CD4-positive, alpha-beta T cell treated with Interleukin-2 at 100 ng/mL for 4 hours (primary cell): ENCODE results near the gene COX20.

ENCODE experiments used
- DNase-seq: peaks from one replicate; pipeline ENCODE4 v3.0.0-alpha.2; 2020; ENCODE audit warnings: low spot score

The COX20 gene

DNA sequence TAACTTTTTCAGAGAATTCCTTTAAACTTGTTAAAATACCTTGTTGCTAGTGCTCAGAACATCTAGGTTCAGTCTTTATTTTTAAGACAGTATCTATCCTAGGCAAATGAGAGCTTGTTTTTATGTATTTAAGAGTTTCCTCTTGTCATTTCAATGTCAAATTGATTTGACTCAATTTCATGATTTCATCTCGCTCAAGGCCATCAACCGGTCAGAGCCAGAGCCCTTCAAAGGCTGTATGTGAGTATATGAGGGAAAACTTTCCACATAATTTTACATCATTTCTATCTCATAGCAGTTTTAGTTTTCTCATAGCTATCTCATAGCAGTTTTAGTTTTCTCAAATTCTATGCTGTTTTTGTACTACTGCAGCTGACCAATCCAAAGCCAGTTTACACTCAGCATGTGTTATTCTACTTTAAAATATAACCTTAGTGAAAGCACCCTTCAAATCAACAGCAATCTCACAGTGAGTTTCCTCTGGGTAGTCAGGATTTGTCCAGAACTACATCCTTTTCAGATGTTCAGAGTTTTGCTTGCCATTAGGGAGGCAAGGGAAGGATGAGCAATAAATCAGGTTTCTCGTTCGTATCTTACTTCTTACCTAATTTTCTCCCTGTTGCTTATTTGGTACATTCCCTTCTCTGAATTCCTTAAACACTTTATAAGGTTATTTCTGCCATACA, 16.2 kb downstream of the COX20 start:
- no peak for DNase-seq

DNA sequence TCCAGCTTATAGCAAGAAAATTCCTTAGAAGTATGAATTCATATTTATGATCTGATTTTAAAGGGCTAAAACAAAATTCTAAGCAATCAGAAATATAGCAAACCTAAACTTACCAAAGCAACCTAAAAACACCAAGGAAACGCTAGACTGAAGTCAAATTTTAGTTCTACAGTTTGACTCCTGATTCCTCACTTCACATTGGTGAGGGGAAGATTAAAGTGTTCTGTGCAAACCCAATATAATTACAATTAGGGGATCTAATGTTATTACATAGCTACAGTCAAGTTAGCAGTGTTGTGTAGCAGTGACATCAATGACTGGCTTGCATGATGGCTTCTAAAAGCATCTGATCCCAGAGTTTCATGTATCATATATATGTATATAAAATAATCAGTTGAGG, 17.2 kb downstream of the COX20 start:
- DNase-seq: no peak

DNA sequence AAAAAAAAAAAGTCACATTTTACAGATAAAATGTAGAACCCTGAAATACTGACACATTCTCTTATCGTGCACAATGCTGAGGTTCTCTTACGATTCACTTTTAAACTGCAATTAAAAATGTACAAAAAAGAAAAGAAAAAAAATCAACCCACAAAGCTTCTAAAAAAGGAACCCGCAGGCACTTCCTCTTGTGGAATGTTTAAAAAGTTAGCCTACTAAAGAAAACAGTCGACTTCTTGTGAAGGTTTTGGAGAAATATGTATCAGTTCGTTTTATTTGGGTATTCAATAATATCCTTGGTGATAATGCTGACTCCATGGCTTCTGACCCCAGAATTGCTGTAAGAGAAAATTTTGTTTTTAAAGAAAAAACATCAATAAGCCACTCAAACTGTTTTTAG, 18.7 kb downstream of the COX20 start:
- no peak for DNase-seq

DNA sequence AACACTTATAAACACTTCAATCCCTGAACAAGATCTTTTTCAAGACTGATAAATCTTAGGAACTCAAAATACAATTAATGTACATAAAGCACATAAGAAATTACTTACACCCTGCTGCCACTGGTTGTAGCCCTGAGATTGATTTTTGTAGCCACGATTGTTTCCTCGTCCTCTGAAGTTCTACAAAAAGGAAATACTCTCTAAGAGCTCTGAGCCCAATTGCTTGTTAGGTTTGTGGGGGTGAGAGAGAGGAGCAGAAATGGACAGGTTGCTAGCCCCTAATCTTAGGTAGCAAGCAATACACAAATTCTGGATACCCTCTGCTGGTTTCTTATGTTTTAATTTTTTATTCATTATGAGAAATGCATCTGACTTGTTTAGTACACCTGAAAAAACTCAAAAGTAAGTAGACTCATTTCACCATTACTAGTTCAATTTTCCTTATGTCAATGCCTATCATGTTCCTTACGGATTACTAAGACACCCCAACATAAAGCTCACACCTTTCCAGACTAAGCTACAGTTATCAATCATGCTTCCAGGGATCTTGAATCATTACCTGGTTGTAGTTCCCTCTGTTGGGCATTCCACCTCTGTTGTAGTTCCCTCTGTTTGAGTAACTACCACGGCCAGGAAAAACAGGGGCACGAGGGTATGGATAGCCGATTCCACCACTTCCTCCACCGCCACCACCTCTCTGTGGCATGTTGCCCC, 19.6 kb downstream of the COX20 start:
- no peak for DNase-seq

DNA sequence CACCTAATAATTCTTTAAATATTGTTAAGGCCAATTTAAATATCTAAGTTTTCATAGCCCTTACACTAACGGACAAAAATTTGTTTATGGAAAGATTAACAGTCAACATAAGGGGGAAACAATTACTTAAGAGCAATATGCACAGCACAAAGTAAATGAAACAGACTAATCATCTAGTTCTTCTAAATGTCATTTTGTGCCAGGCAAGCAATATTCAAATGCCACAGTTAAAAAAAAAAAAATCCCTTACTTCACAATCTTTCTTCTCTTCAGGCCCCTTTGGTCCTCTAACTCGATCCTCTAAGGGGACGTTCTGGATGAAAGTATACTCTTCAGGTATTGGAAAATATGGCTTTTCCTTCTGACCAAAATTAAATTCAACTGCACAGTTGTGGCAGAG, 22.3 kb downstream of the COX20 start:
- no peak for DNase-seq

DNA sequence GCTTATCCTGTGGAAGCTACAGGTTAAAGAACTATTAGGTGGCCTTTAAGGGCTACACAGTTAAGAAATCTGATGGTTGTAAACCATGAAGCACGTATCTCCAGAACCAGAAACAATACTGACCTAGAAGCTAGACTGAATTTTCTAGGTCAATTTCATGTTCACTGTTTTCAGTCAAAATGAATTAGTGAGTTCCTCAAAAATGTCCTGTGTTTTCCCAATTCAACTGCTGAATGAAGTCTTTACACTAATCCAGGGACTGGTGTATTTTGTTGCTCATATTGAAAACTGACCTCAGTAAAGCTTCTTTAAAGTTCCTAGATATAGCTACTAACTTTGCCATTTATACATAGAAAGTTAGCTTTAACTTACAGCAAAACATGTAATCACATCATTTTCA, 22.9 kb downstream of the COX20 start:
- DNase-seq: no peak

DNA sequence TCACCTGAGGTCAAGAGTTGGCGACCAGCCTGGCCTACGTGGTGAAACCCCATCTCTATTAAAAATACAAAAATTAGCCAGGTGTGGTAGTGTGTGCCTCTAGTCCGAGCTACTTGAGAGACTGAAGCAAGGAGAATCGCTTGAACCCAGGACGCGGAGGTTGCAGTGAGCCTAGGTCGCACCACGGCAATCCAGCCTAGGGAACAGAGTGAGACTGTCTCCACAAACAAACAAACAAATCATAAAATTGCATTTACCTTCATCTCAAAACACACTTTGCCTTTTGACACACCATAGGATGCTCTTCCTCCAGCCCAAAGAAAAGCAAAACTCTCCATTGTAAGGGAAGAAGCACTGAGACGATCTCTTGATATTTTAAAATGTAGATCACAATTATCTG, 24.6 kb downstream of the COX20 start:
- DNase-seq: no peak

DNA sequence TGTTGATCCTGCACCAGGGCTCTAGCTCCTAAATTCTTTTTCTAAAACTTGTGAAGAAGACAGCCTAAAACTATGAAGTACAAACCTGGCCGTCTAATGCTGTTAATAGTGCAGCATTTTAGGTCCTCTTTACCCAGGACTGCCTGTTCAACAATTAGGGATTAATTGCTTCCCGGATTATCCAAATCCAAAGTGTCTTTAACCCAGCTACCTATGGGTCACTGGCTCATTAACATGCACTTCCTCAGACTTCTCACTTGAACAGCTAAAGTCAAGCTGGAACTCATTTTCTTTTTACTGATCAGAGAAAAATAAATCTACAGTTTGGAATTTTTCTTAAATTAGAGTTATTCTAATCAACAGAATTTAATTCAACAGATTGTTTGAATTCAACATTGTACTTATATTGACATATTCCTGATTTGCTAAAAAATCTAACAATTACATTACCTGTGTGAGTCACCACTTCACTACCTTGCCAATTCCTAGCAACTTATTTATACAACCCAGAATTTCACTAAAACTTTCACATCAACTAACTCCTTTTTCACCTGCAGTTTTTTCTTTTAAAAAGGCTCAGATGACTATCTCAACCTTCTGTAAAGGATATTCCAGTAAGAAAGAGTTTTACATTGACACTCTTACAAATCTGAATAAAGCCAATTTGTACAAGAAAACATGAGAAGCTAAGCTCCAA, 25.6 kb downstream of the COX20 start:
- peak; percentile 30 for DNase-seq

DNA sequence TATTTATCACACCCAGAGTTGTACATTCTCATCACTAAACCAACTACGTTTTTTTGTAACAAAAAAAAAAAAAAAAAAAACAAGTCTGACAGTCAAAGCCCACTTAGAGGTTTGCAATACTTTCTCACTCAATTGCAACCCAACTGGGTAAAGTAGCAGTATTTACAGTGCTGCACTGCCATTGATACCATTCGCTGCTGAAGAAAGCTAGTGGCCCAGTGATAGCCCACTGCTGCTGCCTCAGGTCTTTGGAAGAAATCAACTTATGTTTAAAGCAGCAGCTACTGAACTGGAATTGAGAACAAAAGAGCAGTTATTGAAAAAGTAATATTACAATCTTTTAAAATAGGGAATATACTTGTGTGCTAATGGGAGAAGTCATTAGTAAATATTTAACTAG, 26.2 kb downstream of the COX20 start:
- no peak for DNase-seq

DNA sequence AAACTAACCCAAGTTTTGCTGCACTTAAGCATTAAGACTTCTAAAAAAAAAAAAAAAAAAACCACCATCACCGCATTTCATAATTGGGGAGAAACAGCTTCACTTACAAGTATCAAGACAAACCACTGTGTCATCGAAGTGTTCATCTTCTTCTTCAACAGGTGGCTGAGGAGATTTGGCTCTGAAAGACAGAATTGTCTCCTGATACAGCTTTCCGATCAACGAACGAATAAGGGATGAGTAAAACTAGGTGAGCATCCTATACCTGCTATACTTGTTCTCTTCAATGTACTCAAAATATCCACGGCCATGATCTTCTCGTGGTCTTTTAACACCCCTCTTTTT, 26.9 kb downstream of the COX20 start:
- peak; percentile 41 for DNase-seq

DNA sequence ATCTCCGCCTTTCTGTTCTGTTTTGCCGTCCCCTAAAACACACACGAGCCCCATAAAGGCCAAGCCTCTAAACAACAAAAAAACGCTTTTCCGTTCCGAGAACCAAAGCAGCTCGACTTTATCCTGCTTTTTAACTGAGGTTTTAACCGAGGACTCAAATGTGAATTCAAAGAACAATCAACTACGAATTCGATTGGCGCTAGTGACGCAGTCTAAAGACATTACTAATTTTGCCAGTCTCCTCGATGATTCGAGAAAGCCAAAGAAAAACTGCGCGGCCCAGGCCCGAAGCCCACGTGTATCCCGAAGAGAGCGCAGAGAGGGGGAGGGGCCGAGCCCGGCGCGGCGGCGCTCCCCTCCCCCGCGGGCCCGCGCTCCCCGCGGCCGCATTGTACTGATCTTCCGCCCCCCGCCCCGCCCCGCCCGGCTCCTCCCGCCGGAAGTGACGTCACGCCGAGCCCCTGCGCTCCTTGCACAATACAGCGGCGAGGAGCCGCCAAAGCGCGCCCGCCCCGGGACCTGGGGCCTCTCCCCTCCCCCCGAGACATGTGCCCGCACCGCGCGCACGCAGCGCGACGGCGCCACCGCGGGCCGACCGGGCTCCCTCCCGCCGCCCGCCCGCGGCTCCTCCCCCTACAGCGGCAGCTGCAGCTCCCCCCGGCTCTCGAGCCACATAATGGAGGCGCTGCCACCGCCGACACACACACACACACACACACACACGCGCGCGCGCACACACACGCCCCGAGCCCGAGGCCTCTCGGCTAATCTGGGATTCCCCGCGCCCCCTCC, 27.4 kb downstream of the COX20 start:
- peak; percentile 96 for DNase-seq

DNA sequence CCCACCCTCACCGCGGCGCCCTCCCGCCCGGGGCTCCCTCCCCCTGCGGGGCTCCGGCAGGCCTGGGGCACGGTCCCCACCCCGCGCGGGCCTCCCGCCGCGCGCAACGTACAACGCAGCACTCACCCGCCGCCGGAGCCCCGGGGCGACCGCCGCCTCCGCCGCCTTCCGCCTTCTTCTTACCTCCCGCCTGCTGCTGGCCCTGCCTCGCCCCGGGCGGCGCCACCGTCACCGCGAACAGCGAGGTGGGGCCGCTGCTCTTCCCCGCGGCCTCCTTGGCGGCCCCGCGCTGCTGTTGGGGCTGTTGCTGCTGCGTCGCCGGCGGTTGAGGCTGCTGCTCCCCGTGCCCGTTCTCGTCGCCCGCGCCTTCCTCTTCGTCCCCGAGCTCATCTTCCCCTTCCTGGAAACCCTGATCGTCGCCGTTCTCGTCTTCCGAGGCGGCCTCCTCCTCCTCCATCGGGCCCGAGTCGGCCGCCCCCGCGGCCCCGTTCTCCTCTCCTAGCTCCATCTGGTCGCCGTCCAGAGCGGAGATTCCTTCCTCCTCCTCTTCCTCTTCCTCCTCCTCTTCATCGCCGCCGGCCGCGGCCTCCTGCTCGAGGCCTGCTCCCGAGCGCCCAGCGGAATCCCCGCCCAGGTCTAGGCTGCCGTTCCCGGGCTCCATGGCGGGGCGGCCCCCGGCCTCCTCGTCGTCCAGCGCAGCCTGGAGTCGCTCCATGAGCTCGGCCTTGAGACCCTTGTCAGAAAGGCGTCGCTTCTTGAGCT, 28.2 kb downstream of the COX20 start:
- DNase-seq: no peak

DNA sequence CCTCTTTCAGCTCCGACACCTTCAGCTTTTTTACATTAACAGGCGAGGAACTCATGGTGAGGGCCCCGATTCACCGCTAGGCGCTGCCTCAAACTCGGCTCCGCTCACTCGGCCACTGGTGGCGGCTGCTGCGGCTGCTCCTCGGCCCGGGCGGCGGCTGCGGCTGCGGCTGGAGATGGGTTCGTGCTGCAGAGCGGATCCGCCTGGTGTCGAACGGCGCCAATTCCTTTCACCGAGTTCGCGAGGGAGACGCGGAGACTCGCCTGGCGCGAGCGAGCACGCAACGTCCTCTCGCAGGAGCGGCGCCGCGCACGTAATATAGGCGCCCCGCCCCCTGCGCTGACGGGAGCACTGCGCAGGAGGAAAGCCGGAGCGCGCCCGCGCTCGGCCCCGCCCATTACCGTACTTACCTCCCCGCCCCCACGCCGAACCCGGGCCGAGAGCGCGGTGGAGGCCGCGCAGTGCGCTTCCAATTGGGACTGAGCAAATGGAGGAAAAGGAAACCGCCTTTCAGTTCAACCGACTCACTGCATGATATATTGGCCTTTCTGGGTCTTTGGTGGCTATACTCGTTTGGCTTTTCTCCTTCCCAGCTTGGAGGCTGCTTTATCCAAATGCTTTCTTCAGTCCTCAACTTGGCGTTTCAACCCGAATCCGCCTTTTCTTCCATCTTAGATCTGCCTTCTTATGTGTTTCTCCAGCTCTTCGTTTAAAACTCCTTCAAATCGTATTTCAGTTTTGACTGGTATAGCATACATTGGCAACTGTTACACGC, 29.0 kb downstream of the COX20 start, which contains the start of gene HNRNPU:
Gene HNRNPU (minus strand): TSS at position 291 of the 775 bp plus-strand sequence. CDS start 236 bp downstream, at position 55.
- DNase-seq: peak; percentile 95

DNA sequence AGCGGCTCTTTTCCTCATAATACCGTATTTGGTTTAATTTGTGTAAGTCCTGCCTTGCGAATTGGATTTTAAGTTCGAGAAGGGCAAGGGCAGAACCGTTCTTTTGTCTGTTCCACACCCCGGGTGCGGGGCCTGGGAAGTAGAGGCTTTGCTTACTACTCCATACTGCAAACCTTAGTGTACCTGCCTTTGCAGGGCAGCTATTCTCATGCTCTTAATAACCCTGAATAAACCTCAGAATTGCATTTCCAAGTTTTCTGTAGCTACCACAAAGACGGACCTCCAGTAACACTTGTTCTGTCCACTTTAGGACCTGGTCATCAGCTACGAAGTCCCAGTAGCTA, 29.5 kb downstream of the COX20 start:
- no peak for DNase-seq

DNA sequence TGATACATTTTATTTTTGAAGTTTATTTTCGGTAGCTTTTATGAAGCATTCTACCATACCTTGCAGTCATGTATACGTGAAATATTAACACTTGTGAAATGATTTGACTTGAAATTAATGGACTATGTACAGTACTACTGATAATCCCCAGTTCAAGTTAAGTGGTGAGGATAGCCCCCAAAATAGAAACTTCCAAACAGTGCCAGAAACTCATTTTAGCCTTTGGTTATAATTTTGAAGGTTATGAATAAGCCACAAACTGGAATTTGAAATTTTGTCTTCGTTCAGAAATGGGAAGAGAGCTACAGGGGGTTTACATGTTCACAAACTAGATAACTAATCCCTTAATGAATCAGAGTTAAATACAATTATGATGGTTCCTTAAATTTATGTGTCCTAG, 30.4 kb downstream of the COX20 start:
- DNase-seq: no peak

DNA sequence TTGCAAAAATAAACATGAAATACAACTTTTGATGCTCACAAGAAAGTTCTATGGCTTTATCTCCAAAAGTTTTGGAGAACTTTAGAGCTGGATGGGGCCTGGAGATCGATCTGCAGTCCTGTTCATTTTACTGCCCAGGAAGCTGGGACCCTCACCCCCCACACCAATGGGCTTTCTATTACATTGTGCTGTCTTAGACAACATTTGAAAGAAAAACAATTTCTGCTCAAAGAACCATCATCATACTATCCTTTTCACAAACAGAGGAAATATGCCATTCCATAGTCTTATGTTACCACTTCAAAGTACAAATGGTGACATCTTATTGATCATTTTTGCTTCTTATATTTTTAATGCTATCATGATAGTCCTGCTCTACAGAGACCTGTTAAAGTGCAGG, 30.9 kb downstream of the COX20 start:
- no peak for DNase-seq

DNA sequence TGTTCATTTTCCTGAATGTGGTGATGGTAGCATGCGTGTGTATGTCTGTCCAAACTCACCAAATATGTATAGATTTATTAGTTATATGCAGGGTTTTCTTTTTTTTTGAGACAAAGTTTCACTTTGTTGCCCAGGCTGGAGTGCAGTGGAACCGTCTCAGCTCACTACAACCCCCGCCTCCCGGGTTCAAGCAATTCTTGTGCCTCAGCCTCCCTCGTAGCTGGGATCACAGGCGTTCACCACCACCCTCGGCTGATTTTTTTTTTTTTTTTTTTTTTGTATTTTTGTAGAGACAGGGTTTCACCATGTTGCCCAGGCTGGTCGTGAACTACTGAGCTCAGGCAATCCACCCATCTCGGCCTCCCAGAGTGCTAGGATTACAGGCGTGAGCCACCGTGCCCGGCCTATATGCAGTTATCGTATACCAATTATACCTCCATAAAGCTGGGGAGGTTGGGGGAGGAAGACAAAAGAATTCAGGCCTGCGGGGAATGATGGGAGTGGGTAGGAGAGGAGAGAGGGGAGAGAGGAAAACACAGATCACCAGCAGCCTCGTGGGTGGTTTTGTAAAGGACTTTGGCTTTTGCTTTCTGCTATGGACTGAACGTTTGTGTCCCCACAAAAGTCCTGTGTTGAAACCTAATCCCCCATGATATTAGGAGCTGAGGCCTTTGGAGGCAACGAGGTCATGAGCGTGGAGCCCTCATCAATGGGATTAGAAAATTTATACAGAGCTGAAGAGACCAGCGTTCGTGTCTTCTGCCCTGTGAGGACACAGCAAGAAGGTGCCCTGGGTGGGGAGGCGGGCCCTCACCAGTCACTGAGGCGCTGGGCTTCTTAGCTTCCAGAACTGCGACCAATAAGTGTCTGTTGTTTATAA, 33.3 kb downstream of the COX20 start:
- no peak for DNase-seq

DNA sequence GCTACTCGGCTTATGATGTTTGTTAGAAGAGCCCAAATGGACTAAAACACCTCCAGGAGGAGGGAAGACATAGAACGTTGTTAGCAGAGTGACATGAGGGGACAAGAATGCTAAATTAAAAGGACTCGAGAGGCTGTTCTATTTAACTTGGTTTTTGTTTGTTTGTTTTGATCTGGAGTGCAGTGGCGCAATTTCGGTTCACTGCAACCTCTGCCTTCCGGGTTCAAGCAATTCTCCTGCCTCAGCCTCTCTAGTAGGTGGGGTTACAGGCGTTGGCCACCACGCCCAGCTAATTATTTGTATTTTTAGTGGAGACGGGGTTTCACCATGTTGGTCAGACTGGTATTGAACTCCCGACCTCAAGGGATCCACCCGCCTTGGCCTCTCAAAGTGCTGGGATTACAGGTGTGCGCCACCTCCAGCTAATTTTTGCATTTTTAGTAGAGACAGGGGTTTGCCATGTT, 33.9 kb downstream of the COX20 start:
- no peak for DNase-seq

DNA sequence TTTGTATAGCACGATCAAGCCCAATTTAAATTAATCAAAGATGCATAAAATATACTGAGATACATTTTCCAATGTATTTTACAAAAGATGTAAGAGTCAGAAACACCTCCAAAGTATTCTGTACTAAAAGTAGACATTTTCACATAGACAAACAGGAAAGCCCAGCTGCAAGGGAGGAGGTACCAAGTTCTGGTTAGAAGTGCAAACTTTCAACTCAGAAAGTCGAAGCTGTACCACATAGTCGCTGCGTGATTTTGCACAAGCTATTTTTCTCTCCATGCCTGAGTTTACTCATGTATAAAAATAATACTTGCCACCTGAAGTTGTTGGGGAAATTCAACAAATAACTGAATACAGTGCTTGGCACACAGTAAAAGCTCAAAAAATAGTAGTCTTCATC, 34.5 kb downstream of the COX20 start:
- DNase-seq: no peak
